Measurements from ENCODE around the gene SYNDIG1L.
"Not testable (repeated sequence)": the region's sequence is repeated elsewhere in the genome, so short reads cannot be mapped to it uniquely, and the experiment has no call there.

Gene SYNDIG1L

DNA sequence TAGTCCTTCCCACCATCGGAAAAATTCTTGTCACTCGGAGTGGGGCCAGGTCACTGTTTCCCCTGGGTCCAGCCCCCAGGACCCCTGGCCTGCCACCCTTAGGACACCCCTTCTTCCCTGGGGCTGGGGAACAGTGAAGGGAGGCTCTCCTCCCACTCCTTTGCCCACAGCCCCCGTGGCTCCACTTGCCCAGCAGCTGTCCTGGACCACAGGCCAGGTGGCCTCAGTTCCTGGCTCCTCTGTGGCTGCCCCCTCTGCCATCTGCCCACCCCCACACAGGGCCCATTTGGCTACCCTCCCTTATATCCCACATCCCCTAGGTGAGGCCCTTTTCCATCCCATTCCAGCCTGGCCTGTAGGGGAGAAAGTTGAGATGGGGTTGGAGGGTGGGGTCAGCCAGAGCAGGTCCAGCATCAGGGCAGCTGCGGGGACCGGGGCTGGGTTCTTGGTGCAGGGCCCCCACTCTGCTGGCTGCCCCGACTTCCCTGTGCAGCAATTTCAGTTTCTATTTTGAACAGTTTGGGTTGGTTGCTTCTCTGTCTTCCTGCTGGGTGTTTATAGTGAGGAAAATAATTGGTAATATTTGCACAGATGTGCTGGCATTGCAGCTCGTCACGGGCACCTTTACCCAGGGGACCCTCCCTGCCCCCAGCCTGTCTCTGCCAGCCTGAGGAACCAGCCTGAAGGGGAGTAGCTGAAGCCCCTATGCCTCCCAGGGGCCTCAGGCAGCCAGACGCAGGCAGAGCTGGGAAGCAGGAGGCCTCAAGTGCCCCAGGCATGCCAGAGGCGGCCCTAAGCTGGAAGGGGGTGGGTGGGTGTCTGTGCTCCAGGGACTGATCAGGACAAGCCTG, 23.4 kb downstream of the SYNDIG1L start:
- DNase-seq (ENCODE audit: low spot score): no peak

GRCh38 chr14:74401504-74402241, 24.3 kb downstream of the SYNDIG1L start:
- DNase-seq (ENCODE audit: low spot score): peak; percentile 58

GRCh38 chr14:74400919-74401503, 25.0 kb downstream of the SYNDIG1L start:
- no peak for DNase-seq (ENCODE audit: low spot score)

DNA sequence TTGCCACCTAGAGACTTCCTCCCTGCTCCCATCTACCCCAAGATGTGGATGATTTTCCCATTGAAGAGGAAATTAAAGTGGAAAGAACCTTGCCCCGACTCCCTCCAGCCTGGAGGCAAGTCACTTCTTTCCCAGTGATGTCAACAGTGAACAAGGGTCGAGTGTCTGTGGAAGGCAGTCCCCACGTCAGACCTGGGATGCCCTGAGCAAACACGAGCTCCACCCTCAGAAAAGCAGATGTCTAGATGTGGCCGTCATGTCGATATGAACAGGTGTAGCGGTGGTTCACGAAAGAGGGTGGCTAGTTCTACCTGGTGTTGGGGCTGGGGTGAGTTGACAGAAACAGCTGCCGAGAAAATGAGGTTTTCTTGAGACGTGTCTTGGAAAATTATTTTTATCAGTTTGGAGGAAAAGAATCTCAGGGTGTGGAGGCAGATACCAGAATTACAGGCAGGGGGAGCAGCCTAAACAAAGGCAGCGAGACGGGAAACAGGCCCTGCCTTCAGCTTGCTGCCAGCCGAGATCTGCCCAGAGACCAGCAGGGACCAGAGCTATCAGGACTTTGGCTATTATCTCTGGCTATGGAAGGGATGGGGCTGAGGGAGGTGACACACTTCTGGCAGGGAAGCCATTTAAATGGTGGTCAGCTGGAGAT, 25.9 kb downstream of the SYNDIG1L start:
- no peak for DNase-seq (ENCODE audit: low spot score)

DNA sequence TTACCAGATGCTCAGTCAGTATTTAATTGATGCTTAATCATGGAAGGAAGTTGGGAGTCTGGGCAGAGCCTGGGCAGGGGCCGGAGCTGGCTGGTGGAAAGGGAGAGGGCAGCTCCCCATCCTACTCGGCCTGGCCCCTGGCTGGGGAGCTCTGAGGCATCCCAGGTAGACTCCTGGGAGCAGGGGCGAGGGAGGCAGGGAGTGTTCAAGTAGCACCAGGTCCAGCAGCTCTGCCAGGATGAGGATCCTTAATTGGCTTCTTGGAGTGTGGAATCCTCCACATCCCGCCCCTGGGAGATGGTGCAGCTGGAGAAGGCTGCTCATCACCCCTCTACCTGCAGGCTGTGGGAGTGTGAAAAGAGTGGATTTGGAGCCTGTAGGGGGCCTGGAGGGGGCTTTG, 30.9 kb downstream of the SYNDIG1L start:
- no peak for DNase-seq (ENCODE audit: low spot score)

DNA sequence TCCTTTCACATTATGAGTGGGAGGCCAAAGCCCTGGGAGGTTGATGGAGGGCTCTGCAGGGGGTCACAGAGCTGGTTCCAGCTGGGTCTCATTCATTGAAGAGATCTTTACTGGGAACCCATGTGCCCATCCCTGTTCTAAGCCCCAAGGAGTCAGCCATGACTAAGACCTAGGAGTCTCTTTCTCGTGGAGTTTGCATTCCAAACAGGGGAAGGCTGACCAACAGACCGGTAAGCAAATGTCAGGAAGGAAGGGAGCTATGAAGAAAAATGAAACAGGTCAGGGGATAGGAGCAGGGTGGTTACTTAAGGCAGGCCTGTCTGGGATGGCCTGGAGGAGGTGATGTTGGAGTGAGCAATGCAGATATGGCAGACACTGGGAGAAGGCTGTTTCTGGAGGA, 31.5 kb downstream of the SYNDIG1L start:
- DNase-seq (ENCODE audit: low spot score): peak; percentile 66

GRCh38 chr14:74392616-74393570, 33.1 kb downstream of the SYNDIG1L start:
- no peak for DNase-seq (ENCODE audit: low spot score)

DNA sequence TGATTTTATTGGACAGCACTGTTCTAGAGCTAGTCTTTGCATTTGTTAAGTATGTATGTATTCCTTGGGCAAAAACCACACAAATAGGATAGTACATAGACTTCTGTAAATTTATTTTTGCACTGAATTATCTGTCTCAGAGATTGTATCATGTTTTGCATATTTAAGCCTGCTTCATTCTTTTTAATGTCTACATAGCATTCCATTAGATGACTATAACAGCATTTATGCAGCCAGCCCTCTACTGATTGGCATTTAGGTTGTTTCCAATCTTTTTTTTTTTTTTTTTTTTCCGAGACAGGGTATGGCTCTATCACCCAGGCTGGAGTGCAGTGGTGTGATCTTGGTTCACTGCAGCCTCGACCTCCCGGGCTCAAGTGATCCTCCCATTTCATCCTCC, 34.5 kb downstream of the SYNDIG1L start:
- DNase-seq (ENCODE audit: low spot score): no peak

DNA sequence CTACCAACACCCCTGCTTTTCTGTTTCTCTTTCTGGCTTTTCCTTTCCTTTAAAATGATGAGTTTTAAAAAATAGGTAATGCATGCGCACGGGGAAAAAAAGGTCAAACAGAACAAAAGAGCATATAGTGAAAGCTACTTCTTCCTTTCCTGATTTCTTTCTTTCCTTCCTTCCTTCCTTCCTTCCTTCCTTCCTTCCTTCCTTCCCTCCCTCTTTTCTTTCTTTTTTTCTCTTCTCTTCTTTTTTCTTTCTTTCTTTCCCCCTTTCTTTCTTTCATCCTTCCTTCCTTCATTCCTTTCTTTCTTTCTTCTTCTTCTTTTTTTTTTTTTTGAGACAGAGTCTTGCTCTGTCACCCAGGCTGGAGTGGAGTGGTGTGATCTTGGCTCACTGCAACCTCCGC, 35.5 kb downstream of the SYNDIG1L start:
- not testable (repeated sequence) for DNase-seq (ENCODE audit: low spot score)

- DNase-seq (ENCODE audit: low spot score): no peak
Measured at GRCh38 chr14:74389980-74390379, 36.0 kb downstream of the SYNDIG1L start.

DNA sequence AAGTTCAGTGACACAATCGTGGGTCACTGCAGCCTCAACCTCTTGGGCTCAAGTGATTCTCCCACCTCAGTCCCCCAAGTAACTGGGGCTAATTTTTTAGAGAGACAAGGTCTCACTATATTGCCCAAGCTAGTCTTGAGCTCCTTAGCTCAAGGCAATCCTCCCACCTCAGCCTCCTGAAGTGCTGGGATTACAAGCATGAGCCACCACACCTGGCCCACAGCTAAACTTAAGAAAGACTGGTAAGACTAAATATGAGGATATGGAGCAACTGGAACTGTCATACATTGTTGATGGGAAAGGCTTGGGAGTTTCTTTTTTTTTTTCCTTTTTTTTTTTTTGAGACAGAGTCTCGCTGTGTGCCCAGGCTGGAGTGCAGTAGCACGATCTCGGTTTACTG, 43.8 kb downstream of the SYNDIG1L start:
- DNase-seq (ENCODE audit: low spot score): no peak

GRCh38 chr14:74381571-74381970, 44.4 kb downstream of the SYNDIG1L start:
- DNase-seq (ENCODE audit: low spot score): not testable (repeated sequence)

DNA sequence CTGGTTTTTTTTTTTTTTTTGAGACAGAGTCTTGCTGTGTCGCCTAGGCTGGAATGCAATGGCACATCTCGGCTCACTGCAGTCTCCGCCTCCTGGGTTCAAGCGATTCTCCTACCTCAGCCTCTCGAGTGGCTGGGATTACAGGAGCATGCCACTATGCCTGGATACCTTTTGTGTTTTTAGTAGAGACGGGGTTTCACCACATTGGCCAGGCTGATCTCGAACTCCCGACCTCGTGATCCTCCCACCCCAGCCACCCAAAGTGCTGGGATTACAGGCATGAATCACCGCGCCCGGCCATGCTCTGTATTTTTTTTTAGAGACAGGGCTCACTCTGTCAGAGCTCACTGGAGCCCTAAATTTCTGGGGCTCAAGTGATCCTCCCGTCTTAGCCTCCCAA, 45.2 kb downstream of the SYNDIG1L start:
- DNase-seq (ENCODE audit: low spot score): no peak

GRCh38 chr14:74380172-74380571, 45.8 kb downstream of the SYNDIG1L start:
- DNase-seq (ENCODE audit: low spot score): no peak

GRCh38 chr14:74377976-74378690, 47.9 kb downstream of the SYNDIG1L start:
- DNase-seq (ENCODE audit: low spot score): no peak

DNA sequence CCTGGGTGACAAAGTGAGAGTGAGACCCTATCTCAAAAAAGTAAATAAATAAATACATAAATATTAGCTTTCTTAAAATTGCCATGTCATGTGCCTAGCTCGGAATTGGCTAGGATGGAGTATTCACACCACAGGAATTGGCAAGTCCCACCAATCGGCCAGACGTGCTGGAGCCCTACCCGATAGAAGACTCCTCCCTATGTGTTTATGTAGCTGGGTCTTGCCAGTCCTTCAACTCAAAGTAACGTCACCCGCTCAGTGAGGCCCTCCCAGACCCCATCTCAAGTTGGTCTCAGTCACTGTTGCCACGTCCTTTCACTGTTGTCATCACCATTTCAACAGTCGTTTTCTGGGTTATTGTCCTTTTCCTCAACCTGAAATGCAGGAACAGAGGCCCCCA, 57.6 kb downstream of the SYNDIG1L start:
- DNase-seq (ENCODE audit: low spot score): no peak

GRCh38 chr14:74368026-74368425, 58.0 kb downstream of the SYNDIG1L start:
- no peak for DNase-seq (ENCODE audit: low spot score)

DNA sequence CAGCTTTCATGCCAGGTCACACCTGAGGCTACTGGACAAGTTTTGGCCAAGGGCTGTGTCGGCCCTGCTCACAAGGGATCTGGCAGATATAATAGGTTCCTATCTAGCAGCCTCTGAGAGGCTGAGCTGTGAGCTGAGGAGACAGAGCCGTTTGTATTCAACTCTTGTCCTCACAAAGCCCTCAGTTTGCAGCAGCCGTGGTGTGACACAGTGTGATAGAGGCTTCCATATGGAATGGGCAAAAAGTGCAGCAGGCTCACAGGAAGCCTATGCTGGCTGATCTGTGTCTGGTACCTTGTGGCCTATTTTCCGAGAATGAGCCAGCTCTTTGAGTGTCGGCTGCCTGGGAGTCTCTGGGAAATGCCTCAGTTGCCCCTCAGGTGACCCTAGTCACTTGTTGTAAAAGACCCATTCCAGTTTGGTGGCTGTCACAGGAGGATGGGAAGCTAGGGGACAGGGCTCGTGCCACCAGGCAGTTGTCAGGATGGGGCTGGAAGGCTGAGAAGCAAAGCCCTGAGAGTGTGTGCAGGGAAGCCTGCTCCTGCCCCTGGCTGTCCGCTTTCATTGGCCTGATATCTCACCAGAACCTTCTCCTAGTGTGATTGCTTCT, 61.6 kb downstream of the SYNDIG1L start:
- DNase-seq (ENCODE audit: low spot score): no peak

- peak; percentile 69 for DNase-seq (ENCODE audit: low spot score)
Measured at GRCh38 chr14:74362361-74362915, 63.6 kb downstream of the SYNDIG1L start.

DNA sequence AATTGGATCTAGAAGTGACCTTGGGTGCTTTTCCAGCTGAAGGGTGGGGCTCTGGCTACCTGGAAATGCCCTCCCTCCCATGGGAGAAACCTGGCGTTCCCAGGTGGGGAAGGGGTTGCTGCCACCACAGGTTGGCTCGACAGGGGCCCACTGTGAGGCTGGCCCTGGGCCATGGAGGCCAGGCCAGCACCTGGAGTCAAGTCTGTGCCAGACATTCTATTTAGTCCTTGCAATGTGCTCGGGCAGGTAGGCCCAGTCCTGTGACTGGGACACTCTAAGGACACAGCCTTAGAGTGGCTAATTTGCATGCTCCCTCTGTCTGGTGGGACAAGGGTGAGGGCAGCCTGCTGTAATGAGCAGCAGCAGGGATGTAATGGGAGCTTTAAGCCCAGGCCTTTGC, 65.8 kb downstream of the SYNDIG1L start:
- DNase-seq (ENCODE audit: low spot score): no peak
